Measurements from ENCODE around the gene CELA2A.

- TF ChIP-seq EZH2 (IDR thresholded peaks at IDR 0.05), result no peak
- TF ChIP-seq, protein P1, sequence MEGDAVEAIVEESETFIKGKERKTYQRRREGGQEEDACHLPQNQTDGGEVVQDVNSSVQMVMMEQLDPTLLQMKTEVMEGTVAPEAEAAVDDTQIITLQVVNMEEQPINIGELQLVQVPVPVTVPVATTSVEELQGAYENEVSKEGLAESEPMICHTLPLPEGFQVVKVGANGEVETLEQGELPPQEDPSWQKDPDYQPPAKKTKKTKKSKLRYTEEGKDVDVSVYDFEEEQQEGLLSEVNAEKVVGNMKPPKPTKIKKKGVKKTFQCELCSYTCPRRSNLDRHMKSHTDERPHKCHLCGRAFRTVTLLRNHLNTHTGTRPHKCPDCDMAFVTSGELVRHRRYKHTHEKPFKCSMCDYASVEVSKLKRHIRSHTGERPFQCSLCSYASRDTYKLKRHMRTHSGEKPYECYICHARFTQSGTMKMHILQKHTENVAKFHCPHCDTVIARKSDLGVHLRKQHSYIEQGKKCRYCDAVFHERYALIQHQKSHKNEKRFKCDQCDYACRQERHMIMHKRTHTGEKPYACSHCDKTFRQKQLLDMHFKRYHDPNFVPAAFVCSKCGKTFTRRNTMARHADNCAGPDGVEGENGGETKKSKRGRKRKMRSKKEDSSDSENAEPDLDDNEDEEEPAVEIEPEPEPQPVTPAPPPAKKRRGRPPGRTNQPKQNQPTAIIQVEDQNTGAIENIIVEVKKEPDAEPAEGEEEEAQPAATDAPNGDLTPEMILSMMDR (IDR thresholded peaks at IDR 0.05), result no peak
Measured at GRCh38 chr1:15410884-15411245, 45.7 kb upstream of the CELA2A start.

Data from neural progenitor cell (in vitro differentiated cells).